ENCODE results near the gene GRK5. TPM values are rescaled to one million over a fixed set of nuclear protein-coding genes. Genes with fewer than 3 reads are reported as not detected.

GRK5 gene
- total RNA-seq, 2 donors from 2014 or later = 36.4 to 60.1 TPM

DNA sequence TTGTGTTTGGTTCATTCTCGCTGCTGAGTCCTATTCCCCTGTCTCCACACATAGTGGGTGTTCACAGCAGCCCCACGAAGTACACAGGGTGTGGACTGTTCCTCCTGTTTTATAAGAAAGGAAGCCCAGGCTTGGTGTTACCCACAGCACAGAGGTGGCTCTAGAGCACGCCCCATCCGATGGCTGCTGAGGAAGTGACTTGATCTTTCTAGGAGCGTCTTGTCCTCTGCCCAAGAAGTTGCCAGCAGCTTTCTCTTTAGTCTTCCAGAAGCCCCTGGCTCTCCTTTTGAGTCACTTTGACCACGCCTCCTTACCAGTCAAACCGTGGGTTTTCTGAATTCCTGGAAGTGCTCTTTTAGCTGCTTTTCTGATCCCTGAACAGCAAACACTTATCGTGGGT lies 94.0 kb downstream of the GRK5 start:
- intact Hi-C loops (cut with DNase I) = no loop called here
- DNase-seq (no peak), ATAC-seq (peak in 1 of 2 donors; percentile 21)

- DNase-seq (no peak), ATAC-seq (no peak)
- intact Hi-C loops (cut with DNase I) = no loop called here
Observed at GRCh38 chr10:119302172-119302571, 94.8 kb downstream of the GRK5 start.

DNA sequence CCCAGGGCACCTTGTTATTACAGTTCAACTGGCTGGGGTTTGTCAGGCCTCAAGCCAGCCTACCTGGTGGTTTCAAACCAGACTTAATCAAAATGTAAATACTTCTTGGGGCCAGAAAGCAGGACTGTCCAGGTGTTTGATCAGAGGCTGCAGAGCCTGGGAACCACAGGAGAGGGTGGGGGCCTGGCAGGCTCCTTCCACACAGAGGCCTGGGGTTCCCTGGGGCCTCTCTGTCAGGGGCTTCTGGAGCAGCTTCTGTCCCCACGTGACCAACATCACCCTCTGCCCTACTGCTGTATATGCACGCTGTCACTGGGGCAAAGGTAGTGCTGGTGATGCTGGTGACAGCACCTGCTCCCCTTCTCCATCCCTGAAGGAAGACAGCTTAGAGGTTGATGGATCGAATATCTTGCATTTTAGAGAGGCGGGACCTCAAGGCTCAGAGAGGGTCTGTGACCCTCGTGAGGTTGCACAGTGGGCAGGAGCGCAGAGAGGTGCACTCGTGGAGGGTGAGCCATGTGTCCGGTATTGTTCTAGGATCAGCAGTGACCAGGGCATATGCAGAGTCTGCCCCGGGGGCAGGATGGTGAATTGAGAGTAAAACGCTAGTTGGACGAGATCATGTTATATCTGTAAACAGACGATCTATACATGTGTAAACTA lies 95.4 kb downstream of the GRK5 start:
- ATAC-seq (no peak), DNase-seq (no peak)
- intact Hi-C loops (cut with DNase I) = no loop called here

- no peak for DNase-seq
- peak in 1 of 2 donors; percentile 8 for ATAC-seq
- intact Hi-C loops (cut with DNase I) = no loop called here
Observed at GRCh38 chr10:119303886-119304285, 96.5 kb downstream of the GRK5 start.

DNA sequence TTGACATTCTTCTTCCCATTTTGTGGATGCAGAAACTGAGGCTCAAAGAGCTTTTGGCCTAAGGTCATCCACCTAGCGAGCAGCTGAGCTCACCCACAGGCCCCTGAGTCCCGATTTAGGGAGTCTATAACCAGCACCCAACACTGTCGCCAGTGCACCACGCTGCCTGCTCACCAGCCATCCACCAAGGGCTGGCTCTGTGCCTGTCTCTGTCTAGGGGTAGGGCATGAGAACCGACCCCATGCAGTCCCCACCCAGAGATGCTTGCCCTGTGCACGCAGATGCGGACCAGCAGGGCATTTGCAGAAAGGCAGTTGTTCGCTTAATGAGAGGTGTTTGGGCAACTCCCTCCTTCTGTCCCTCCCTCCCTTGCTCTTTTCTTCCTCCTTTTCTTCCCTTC lies 97.2 kb downstream of the GRK5 start:
- intact Hi-C loops (cut with DNase I) = no loop called here
- ATAC-seq (no peak), DNase-seq (no peak)

DNA sequence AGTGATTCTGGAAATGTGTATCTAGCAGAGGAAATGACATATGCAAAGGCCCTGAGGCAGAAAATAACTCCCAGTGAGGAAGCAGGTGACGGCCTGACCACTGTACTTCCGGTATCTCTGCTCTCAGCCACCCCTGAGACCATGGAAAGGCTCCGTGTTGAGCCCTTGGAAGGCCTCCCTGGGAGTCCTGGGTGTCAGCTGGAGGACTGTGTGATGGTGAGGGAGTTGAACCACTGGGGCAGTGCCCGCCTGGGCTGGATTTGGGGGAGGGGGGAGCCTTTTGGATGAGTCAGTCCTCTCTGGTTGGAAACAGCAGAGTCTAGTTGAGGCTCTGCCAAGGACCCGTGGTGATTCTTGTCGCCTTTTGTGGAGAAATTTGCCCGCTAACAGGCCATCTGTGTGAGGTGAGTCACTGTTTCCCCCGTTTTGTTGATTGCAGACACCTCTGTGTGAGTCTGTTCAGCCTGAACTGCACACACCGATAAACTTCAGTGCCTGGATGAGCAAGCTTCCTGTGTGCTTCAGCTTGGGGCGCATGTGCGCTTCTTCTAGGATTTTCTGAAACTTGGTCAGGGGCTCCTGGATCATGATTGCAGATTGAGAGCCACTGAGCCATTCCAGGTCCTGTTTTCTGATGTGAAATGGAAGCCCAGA lies 98.6 kb downstream of the GRK5 start:
- ATAC-seq (peak; percentile 69 to 83), DNase-seq (peak; percentile 79)
- intact Hi-C loops (cut with DNase I) = no loop called here

DNA sequence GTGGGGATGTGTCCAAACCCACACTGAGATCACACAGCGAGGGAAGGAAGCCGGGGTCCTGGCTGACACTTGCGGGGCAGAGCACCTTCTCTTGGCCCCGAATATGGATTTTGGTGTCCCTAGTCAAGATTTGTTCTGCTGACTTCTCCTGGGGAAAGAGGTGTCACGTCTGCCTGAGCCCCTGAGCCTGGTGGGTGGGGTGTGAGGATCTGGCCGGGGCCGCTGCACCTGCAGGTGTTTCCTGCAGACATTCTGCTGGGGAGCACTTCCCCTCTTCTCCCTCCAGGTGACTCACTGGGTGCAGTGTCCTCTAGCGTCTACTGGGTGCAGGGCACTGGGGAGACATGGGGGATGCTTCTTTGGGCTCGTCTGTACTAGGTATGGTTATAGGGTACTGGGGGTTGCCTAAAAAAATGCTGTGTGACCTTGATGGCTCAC lies 99.2 kb downstream of the GRK5 start:
- no peak for DNase-seq
- peak; percentile 7 to 29 for ATAC-seq
- intact Hi-C loops (cut with DNase I) = no loop called here

DNA sequence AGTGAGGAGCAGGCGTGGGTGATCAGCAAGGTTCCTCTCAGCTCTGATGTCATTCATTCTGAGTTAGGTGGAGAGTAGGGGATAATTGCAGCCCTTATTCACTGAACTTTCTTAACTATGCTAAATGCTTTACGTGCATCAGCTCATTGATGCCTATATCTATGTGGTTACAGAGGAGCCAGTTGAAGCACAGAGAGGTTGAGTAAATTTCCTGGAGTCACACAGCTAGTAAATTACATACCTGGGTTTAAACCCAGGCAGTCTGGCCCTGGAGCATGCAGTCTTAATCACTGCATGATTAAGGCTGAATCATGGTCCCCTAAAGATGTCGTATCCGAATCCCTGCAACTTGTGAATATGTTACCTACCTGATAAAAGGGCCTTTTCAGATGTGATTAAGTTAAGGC lies 99.6 kb downstream of the GRK5 start:
- ATAC-seq (no peak), DNase-seq (no peak)
- intact Hi-C loops (cut with DNase I) = no loop called here

DNA sequence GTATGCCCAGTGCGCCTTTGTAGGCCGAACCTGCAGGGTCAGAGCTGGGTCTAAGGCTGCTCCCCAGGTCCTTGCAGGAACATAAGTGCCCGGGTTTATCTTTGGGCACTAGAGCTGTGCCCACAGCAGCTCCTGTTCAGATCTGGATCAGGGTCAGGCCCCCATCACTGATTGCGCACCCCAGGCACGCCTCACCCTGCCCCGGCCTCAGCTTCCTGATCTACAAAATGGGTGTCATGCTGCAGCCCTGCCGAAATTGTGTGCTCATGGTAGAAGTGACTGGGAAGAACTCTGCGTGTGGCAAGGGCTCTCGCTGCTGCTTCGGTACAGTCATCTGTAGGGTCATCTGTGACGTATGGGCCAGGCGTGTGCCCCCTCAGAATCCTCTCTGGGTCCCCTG lies 100.7 kb downstream of the GRK5 start:
- DNase-seq (no peak), ATAC-seq (no peak)
- intact Hi-C loops (cut with DNase I) = no loop called here

DNA sequence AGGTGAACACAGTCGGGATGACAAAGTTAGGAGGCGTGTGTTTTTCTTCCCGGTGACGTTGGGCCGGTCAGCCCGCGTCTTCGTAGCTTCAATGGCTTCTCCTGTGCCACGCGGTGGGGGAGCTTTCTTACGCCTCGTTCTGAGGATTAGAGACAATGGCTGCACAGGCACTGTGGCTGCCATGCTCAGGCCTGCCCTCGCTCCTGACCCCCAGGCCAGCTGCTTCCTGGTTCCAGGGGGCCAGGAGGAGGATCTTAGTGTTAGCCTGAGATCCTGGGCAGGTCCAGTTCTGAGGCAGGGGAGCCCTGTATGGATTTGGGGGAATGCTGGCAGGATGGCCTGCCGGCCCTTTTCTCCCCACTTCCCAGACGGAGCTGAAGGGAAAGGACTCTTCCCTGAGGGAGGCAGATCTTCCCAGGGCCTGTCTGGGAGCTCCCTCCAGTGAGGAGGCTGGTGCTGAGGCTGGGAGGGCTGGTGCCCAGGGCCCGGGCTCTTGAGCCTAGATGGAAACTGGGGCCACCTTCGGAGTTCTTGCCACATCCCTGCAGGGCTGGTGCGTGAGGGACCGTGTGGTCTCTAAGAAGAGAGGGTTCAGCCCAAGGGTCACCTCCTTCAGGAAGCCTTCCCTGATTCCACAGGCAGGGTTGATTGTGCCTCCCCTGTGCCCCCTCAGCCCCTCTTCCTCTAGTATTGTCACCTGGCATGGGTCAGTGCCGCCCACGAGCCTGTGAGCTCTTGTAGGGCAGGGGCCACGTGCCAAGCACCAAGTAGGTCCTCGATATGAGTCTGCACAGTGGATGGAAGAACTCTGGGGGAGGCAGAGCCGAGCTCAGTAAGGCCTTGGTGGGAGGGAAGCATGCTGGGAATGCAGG lies 101.4 kb downstream of the GRK5 start:
- ATAC-seq = no peak
- intact Hi-C loops (cut with DNase I) = no loop called here
- no peak for DNase-seq

DNA sequence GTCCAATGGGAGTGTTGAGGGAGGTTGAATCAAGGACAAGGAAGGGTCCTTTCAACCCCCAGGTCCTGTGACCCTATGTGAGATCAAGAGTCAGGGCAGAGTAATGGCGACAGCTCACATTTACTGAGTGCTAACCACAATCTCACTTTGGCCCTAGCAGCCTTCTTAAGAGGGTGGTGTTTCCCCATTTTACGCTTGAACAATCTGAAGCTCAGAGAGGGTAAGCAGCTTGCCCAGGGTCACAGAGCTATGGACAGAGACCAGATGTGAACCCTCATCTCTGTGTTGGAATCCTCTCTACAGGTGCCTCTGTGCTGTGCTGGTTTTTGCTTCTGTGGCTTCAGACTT lies 102.0 kb downstream of the GRK5 start:
- intact Hi-C loops (cut with DNase I) = no loop called here
- no peak for DNase-seq
- no peak for ATAC-seq

GRCh38 chr10:119310806-119311205 lies 103.4 kb downstream of the GRK5 start:
- intact Hi-C loops (cut with DNase I) = no loop called here
- ATAC-seq (no peak), DNase-seq (no peak)

- ATAC-seq (no peak), DNase-seq (no peak)
- intact Hi-C loops (cut with DNase I) = no loop called here
Observed at GRCh38 chr10:119312241-119312640, 104.9 kb downstream of the GRK5 start.

DNA sequence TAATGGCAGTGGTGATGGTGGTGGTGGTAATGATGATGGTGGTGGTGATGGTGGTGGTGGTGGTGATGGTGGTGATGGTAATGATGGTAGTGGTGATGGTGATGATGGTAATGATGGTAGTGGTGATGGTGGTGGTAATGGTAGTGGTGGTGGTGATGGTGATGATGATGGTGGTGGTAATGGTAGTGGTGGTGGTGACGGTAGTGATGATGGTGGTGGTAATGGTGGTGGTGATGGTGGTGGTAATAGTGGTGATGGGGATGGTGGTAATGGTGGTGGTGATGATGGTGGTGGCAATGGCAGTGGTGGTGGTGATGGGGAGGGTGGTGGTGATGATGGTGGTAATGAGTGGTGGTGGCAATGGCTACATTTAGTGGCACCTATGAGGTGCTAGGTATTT lies 105.7 kb downstream of the GRK5 start:
- ATAC-seq (no peak), DNase-seq (no peak)
- intact Hi-C loops (cut with DNase I) = no loop called here

- DNase-seq = no peak
- intact Hi-C loops (cut with DNase I) = no loop called here
- ATAC-seq = no peak
Observed at GRCh38 chr10:119313644-119314043, 106.3 kb downstream of the GRK5 start.

GRCh38 chr10:119314061-119314460 lies 106.7 kb downstream of the GRK5 start:
- DNase-seq (no peak), ATAC-seq (peak in 1 of 2 donors; percentile 4)
- intact Hi-C loops (cut with DNase I) = no loop called here

DNA sequence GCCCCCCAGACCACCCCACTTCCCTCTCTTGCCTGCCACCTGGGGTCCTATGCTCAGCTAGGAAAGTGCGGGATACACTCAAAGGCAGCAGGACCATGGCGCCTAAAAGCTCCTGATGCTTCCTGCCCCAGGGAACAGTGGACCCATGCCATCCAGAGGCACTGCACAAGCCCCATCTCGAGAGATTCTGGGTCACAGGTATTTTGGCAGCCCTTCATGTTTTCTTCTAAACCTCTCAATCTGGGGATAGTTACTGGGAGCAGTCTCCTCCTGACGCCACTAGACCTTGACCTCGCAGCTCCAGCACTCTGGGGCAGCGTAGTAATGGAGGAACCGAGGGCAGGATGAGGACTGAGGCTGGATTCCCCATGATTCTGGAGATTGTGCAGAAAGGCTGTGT lies 107.1 kb downstream of the GRK5 start:
- no peak for ATAC-seq
- no peak for DNase-seq
- intact Hi-C loops (cut with DNase I) = no loop called here

- intact Hi-C loops (cut with DNase I) = no loop called here
- DNase-seq (peak; percentile 67), ATAC-seq (peak; percentile 27 to 71)
Observed at GRCh38 chr10:119315128-119316001, 108.0 kb downstream of the GRK5 start.

- ATAC-seq = no peak
- intact Hi-C loops (cut with DNase I) = no loop called here
- DNase-seq = no peak
Observed at GRCh38 chr10:119316002-119316358, 108.6 kb downstream of the GRK5 start.

DNA sequence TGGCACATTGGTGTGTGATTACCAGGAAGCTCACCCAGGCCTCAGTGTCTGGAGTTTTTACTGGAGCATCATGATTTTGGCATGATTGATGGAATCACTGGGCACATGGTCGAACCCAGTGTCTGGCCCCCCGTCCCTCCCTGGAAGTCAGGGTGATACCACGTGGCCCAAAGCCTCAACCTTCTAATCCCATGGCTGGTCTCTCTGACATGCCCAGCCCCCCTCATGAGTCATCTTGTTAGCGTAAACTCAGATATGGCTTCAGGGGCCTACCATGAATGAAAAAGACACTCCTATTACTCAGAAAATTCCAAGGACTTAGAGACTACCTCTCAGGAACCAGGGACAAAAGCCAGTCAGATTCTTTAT lies 109.3 kb downstream of the GRK5 start:
- DNase-seq (no peak), ATAC-seq (peak in 1 of 2 donors; percentile 8)
- intact Hi-C loops (cut with DNase I) = no loop called here

Measured in left cardiac atrium (tissue), 4 donors.